Neural progenitor cell (in vitro differentiated cells): Measurements from ENCODE around the gene PADI2. TPM values are rescaled to one million over a fixed set of nuclear protein-coding genes. Genes with fewer than 3 reads are reported as not detected.

ENCODE experiments used
- DNase-seq: peaks from one replicate; pipeline ENCODE4 v3.0.0-alpha.2; 2016; ENCODE audit warnings: low spot score
- H2AFZ ChIP-seq: fragments of 200-600 bp; sonication (generic); replicated peaks from 2 replicates; pipeline ENCODE4 v1.6.1; 2016; ENCODE audit warnings: antibody characterized with exemption
- H3F3A ChIP-seq: fragments of 200-600 bp; sonication (generic); 2 replicates; pipeline ENCODE4 v1.6.1; 2016; ENCODE audit warnings: antibody characterized with exemption, low read depth
- H3K27ac ChIP-seq: fragments of 200-600 bp; sonication (generic); 2 replicates; pipeline ENCODE4 v1.5.1; 2016; ENCODE audit warnings: mild to moderate bottlenecking
- H3K27me3 ChIP-seq: fragments of 200-600 bp; sonication (generic); 2 replicates; pipeline ENCODE4 v1.6.1; 2016; ENCODE audit warnings: mild to moderate bottlenecking, moderate library complexity
- H3K36me3 ChIP-seq: fragments of 200-600 bp; sonication (generic); 2 replicates; pipeline ENCODE4 v1.5.1; 2016
- H3K4me1 ChIP-seq: fragments of 200-600 bp; sonication (generic); 2 replicates; pipeline ENCODE4 v1.6.1; 2016; ENCODE audit warnings: mixed run types
- H3K4me2 ChIP-seq: fragments of 200-600 bp; sonication (generic); 2 replicates; pipeline ENCODE4 v1.6.1; 2016
- H3K4me3 ChIP-seq: fragments of 200-600 bp; sonication (generic); 2 replicates; pipeline ENCODE4 v1.5.1; 2016
- H3K79me2 ChIP-seq: fragments of 200-600 bp; sonication (generic); 2 replicates; pipeline ENCODE4 v1.6.1; 2016; ENCODE audit warnings: low read depth
- H3K9ac ChIP-seq: fragments of 200-600 bp; sonication (generic); 2 replicates; pipeline ENCODE4 v1.6.1; 2016
- H3K9me3 ChIP-seq: fragments of 200-600 bp; sonication (generic); 2 replicates; pipeline ENCODE4 v1.5.1; 2016; ENCODE audit warnings: low read depth
- H4K20me1 ChIP-seq: fragments of 200-600 bp; sonication (generic); 2 replicates; pipeline ENCODE4 v1.6.1; 2016; ENCODE audit warnings: low read depth
- H3K27ac Mint-ChIP-seq: 3 replicates; pipeline ENCODE4 v1.8.0; 2021; ENCODE audit warnings: mixed read lengths
- H3K27me3 Mint-ChIP-seq: 2 replicates; pipeline ENCODE4 v1.8.0; 2022; ENCODE audit warnings: low read depth, mild to moderate bottlenecking, inconsistent platforms, moderate library complexity, mixed read lengths; ENCODE audit not compliant: insufficient read depth
- H3K36me3 Mint-ChIP-seq: 3 replicates; pipeline ENCODE4 v1.8.0; 2021; ENCODE audit warnings: mixed read lengths
- H3K4me1 Mint-ChIP-seq: 3 replicates; pipeline ENCODE4 v1.8.0; 2021; ENCODE audit warnings: mixed read lengths
- H3K4me3 Mint-ChIP-seq: 3 replicates; pipeline ENCODE4 v1.8.0; 2021; ENCODE audit warnings: mild to moderate bottlenecking, moderate library complexity, mixed read lengths
- H3K9me3 Mint-ChIP-seq: 3 replicates; pipeline ENCODE4 v1.8.0; 2020; ENCODE audit warnings: mixed read lengths
- CTCF ChIP-seq: fragments of 200-600 bp; sonication (generic); IDR thresholded peaks from 2 replicates; pipeline ENCODE4 v1.5.1; 2017; ENCODE audit warnings: antibody characterized with exemption, mild to moderate bottlenecking
- EZH2 ChIP-seq: fragments of 200-600 bp; sonication (generic); IDR thresholded peaks from 2 replicates; pipeline ENCODE4 v1.6.1; 2017; ENCODE audit warnings: antibody characterized with exemption, mild to moderate bottlenecking, moderate library complexity
- EZH2phosphoT487 ChIP-seq: fragments of 200-600 bp; sonication (generic); IDR thresholded peaks from 2 replicates; pipeline ENCODE4 v1.6.1; 2017; ENCODE audit warnings: antibody characterized with exemption
- total RNA-seq: library from RNA; depleted of rRNA; stranded (reverse); fragments of >200 nt; gene quantifications from 2 replicates; pipeline ENCODE4 v1.2.3, GENCODE V29; 2015; ENCODE audit warnings: low replicate concordance

PADI2 gene
- total RNA-seq, 1 donor from 2014 or later = 0.77 TPM

DNA sequence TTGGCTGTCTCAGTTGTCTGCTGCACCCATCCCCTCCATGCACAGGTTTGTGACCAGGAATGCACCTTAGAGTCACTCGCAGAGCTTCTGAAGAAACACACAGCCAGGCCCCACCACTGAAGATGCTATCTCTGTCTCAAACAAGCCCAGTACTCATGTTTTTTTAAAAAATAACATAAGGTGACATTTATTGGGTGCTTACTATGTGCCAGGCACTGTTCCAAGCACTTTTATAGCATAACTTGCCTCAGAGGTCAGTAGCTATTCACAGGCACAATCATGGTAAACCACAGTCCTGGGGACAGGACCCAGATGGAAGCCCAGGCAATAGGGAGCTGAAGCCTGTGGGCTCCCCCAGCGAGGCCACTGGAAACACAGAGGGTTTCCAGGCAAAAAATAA is 98.7 kb downstream of the PADI2 start:
- Histone ChIP-seq H3K36me3 (peaks cover 12% of the 10 kb centered on the region), H3K79me2 (no peaks in the 10 kb centered on the region), H3K9me3 (no peaks in the 10 kb centered on the region), H3K9ac (no peak overlapping the region), H2AFZ (no peak overlapping the region), H3K4me1 (peaks cover 29% of the 10 kb centered on the region), H3K27ac (no peak overlapping the region), H3K4me3 (no peak overlapping the region), H3F3A (peaks cover 46% of the 10 kb centered on the region), H4K20me1 (no peaks in the 10 kb centered on the region), H3K27me3 (no peaks in the 10 kb centered on the region), H3K4me2 (no peak overlapping the region)
- DNase-seq = no peak
- H3K27ac Mint-ChIP-seq = no peak overlapping the region
- TF ChIP-seq EZH2phosphoT487 (no peak), CTCF (no peak), EZH2 (no peak)
- H3K27me3 Mint-ChIP-seq = peaks cover 3% of the 10 kb centered on the region
- H3K4me1 Mint-ChIP-seq = peaks cover 15% of the 10 kb centered on the region
- H3K36me3 Mint-ChIP-seq = peaks cover 22% of the 10 kb centered on the region
- H3K4me3 Mint-ChIP-seq = no peak overlapping the region
- H3K9me3 Mint-ChIP-seq = no peaks in the 10 kb centered on the region

DNA sequence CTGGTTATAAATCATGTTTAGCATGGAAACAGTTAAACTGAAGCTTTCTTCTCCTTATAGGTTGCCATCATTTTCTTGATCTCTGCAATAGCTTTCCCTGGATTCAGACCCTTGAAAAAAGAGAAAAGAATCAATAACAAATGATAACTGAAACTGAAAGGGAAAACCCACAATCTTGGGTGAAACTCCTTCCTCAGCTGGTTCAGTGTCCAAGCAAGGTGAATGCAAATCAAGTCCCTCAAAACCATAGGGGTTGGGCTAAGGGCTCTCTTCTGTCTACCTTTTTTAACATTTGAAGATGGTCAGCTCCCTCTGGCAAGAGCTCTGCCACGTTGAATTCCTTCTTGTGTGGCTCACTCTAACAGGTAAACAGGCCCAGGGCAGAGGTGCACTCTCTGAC is 100.4 kb downstream of the PADI2 start:
- Histone ChIP-seq H4K20me1 (no peaks in the 10 kb centered on the region), H3K36me3 (peaks cover 12% of the 10 kb centered on the region), H3K79me2 (no peaks in the 10 kb centered on the region), H3K9me3 (no peaks in the 10 kb centered on the region), H3F3A (peaks cover 49% of the 10 kb centered on the region), H3K4me2 (no peak overlapping the region), H3K27ac (peak overlapping the region; percentile 6), H3K4me1 (peaks cover 31% of the 10 kb centered on the region), H3K4me3 (no peak overlapping the region), H3K27me3 (no peaks in the 10 kb centered on the region), H2AFZ (no peak overlapping the region), H3K9ac (no peak overlapping the region)
- Mint-ChIP-seq H3K27me3 (peaks cover 4% of the 10 kb centered on the region), H3K36me3 (peaks cover 21% of the 10 kb centered on the region), H3K27ac (peak overlapping the region; percentile 23), H3K9me3 (no peaks in the 10 kb centered on the region), H3K4me3 (no peak overlapping the region), H3K4me1 (peaks cover 30% of the 10 kb centered on the region)
- TF ChIP-seq EZH2phosphoT487 = no peak
- TF ChIP-seq CTCF = no peak
- no peak for TF ChIP-seq EZH2
- no peak for DNase-seq

- no peaks in the 10 kb centered on the region for H3K79me2 ChIP-seq
- Mint-ChIP-seq H3K27ac (no peak overlapping the region), H3K9me3 (no peaks in the 10 kb centered on the region), H3K36me3 (peaks cover 21% of the 10 kb centered on the region), H3K27me3 (peaks cover 3% of the 10 kb centered on the region), H3K4me1 (peaks cover 35% of the 10 kb centered on the region), H3K4me3 (no peak overlapping the region)
- peaks cover 49% of the 10 kb centered on the region for H3F3A ChIP-seq
- DNase-seq = no peak
- H3K27ac ChIP-seq = no peak overlapping the region
- no peaks in the 10 kb centered on the region for H3K27me3 ChIP-seq
- no peak overlapping the region for H3K4me3 ChIP-seq
- peaks cover 34% of the 10 kb centered on the region for H3K4me1 ChIP-seq
- no peaks in the 10 kb centered on the region for H3K9me3 ChIP-seq
- no peak overlapping the region for H3K4me2 ChIP-seq
- no peak overlapping the region for H2AFZ ChIP-seq
- no peak overlapping the region for H3K9ac ChIP-seq
- peaks cover 12% of the 10 kb centered on the region for H3K36me3 ChIP-seq
- H4K20me1 ChIP-seq = no peaks in the 10 kb centered on the region
- no peak for TF ChIP-seq EZH2phosphoT487
Observed at GRCh38 chr1:17017435-17017834, 101.8 kb downstream of the PADI2 start.

Other genes starting within 250 kb of the PADI2 start
- gene RNU1-2, start 223.5 kb downstream of the PADI2 start, total RNA-seq = under 0.01 TPM in 2 replicates
- gene CROCC, start 197.5 kb downstream of the PADI2 start, total RNA-seq = 15.2 and 76.7 TPM in 2 replicates
- 68.8 and 160 TPM in 2 replicates for gene MFAP2, start 138.8 kb downstream of the PADI2 start, total RNA-seq
- 18.8 and 46.6 TPM in 2 replicates for gene ATP13A2, start 107.5 kb downstream of the PADI2 start, total RNA-seq
- gene SDHB, start 65.4 kb downstream of the PADI2 start, total RNA-seq = 53.8 and 61.2 TPM in 2 replicates
- 0.09 and 0.25 TPM in 2 replicates for gene PADI1, start 85.7 kb upstream of the PADI2 start, total RNA-seq
- gene PADI3, start 129.6 kb upstream of the PADI2 start, total RNA-seq = 1.0 and 2.0 TPM in 2 replicates
- gene PADI4, start 188.7 kb upstream of the PADI2 start, total RNA-seq = not detected in 2 replicates